GM18508 (cell line): Measurements from ENCODE around the gene EMCN.
"Not testable (repeated sequence)": the region's sequence is repeated elsewhere in the genome, so short reads cannot be mapped to it uniquely, and the experiment has no call there.

Experiments used
- ATAC-seq: cut with Tn5 transposase; IDR thresholded peaks from one replicate; pipeline ENCODE4 v1.9.1; 2021; ENCODE audit warnings: moderate number of reproducible peaks; ENCODE audit not compliant: insufficient read depth, unreplicated experiment

EMCN gene, protein sequence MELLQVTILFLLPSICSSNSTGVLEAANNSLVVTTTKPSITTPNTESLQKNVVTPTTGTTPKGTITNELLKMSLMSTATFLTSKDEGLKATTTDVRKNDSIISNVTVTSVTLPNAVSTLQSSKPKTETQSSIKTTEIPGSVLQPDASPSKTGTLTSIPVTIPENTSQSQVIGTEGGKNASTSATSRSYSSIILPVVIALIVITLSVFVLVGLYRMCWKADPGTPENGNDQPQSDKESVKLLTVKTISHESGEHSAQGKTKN

DNA sequence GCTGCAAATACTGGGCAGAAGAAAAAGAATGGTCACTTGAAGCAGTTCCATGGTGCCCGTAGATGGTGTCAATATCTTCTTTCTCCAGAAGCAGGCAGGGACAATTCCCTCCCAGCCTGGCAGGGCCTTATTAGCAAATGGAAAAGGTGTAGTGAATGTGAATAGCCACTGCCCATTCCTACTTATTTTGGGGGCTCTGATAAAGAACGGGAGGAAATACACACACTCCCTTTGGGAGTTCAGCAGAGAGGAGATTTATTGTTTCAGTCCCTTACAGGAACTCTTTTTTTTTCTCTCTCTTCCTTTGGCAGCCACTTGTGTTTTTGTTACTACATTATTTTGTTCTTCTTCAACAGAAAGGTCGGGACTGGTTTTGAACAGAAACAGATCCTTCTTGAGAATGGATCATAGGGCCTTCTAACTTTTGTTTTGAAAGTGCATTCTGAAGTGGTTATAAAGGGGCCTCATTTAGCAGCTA is at the start of gene EMCN:
EMCN (minus strand) TSS at position 159 of the 478 bp plus-strand sequence; CDS start at position 51, 108 bp downstream.
- ATAC-seq = no peak

DNA sequence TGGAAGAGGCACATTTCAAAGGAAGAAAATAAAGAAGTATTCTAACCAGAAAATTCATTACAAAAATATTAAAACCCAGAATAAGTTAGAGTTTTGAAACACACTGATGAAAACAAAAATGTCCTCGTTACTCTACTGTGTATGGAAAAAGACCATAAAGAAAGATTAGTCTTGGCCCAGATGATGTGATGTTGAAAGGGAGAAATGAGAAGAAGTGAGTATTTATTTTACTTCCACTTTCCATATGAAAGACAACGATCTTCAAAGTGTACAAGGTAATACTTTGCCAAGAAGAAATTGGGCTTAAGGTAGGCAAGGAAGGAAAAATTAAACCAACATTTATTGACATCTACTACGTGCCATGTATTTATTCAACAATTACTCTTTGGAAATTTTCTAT is 48.6 kb upstream of the EMCN start:
- ATAC-seq = no peak

DNA sequence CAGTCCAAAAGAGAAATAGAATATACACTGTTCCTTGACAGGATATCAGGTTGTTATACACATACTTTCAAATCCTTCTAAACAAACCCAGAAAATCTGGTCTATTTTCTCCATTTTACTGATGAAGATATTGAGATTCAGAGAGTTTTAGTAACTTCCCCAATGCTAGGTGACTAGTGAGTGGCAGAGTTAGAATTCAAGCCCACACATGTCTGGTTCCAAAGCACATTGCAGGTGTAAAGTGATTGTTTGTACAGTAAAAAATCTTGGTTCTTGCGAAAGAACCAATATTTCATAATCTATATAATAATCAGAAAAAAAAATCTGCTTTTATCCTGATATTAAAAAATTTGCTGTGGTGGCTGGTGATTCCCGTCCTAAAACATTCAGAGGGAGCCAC is 39.5 kb upstream of the EMCN start:
- ATAC-seq = no peak

DNA sequence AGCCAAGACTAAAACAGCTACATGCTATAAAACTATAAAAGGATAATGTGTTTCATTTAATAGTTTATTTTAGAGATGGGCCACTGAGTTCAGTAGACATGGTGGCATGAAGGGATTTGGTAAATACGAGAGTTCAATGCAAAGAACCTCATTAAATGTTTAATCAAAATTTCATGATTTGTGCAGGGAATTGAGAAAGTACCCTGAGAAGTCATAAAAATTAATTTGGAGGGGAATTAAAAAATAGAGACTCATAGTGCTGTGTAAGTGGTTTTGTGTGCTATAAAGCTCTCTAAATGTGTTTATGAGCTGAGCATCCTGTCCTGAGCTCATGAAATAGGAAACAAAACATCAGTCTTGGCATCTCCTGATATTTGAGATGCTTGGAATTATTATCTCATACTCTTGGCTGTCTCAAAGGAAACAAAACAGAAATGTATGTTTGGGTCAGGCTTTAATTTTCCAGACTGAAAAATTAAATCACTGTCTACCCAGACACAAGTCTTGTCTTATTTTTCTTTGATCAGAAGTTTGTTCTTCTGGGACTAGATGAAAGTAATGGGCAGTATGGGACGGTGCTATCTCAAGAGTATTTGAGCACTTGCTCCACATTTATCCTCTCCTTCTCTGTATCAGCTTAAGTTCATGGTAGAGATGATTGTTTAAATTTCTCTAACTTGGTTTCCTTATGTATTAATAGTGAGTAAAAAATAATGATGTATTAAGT is 38.0 kb upstream of the EMCN start:
- no peak for ATAC-seq

DNA sequence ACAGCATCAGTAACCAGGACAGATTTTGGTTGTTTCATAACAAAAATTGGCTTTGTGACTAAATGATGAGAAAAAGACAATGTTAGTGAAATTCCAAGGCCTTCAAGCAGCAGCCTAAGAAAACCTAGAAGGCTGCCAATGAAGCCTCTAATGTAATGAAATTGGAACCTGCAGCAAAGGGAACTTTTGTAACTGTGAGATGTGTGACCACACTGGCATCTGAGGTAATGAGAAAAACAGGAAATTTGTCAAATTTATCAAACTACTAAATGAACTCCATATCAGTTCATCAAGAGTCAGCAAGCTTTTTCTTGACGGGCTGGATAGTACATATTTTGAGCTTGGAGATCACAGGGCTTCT is 30.4 kb upstream of the EMCN start:
- no peak for ATAC-seq

DNA sequence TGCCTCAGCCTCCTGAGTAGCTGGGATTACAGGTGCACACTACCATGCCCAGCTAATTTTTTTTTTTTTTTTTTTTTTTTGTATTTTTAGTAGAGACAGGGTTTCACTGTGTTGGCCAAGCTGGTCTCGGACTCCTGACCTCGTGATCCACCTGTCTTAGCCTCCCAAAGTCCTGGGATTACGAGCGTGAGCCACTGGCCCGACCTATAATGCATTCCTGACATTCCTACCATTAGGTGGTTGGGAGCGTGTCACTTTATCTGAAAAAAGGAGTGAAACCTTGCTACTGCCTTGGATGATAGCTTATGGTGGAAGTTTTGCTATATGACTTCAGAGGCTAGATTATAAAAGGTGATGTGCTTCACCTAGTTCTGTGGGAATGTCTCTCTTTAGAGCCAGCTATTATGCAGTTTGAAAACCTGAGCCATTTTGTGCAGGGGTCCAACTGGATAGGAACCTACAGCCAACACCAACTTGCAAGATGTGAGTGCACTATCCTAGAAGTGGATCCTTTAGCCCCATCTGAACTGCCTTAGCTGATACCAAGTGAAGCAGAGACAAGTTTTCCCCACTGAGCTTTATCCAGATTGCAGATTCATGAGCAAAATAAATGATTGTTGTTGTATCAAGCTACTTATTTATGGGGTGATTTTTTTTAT is 29.8 kb upstream of the EMCN start:
- no peak for ATAC-seq

DNA sequence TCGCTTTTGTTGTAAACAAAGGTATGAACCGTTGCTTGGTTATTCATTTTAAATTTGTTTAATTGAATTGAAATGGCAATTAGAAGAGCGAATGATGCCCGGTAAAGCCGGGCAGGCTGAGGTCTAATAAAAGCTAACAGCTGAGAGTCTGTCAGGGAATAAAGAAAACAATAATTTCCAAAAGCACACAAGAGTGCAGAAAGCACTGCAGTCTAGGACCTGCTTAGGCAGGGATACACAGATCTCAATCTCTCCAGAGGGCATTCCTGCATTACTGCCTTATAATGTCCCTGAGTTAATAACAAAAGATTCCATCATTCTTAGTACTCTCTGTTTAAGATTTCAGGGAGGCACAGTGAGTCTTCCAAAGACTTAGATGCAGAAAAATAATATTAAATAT is 27.6 kb upstream of the EMCN start:
- no peak for ATAC-seq

DNA sequence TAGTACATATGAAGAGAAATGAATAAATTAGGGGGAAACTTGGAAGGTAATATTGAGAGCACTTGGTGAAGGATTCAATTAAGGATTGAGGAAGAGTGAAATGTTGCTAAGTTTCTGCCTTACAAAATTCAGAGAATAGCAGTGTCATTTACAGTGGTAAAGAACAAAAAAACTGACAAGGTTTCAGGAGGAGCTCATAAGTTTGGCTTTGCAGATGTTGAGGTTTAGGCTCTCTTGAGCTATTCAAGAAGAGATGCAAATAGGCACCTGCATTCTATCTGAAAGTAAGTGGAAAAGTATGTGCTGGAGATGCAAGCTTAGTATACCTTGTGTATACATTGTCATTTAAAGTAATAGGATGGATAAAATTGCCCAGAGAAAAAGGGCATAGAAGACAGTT is 22.3 kb upstream of the EMCN start:
- ATAC-seq = no peak

DNA sequence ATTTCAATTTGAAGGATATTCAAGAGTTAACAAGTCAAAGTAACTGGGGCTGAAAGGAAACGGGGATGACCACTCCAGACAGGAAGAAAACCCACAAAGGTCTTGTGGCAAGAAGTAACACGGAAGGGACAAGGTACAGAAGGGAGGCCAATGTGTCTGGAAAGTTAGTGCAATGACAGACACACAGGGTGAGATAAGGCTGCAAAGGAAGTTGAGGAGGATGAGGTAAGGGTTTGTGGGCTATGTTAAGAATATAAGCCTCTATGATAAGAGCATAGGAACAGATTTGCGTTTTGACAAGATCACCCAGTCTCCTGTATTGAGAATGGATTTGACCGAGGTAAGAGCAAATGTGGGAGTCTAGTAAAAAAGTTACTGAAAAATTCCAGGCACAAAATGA is 21.9 kb upstream of the EMCN start:
- ATAC-seq = no peak

DNA sequence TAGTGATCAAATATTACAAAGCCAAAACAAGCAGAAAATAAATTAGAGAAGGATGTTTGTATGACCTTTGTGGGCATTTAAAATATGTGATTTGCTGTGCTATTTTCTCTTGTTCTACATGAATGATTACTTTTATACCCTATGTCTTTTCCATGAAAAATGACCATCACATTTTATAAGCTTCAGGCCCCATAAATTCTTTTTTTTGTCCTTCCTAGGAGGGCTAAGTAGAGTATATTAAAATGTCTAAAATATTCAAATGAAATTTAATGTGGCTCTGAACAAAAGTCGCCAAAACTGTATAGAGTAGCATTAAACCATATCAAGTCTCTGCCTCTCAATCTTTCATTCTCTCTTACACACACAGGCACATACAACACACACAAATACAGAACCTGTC is 15.9 kb upstream of the EMCN start:
- no peak for ATAC-seq

DNA sequence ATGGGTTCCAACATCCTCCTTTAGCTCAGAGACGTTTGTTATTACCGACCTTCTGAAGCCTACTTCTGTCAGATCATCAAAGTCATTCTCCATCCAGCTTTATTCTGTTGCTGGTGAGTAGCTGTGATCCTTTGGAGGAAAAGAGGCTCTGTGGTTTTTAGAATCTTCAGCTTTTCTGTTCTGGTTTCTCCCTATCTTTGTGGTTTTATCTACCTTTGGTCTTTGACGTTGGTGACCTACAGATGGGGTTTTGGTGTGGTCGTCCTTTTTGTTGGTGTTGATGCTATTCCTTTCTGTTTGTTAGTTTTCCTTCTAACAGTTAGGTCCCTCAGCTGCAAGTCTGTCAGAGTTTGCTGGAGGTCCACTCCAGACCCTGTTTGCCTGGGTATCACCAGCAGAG is 12.3 kb upstream of the EMCN start:
- ATAC-seq = not testable (repeated sequence)

DNA sequence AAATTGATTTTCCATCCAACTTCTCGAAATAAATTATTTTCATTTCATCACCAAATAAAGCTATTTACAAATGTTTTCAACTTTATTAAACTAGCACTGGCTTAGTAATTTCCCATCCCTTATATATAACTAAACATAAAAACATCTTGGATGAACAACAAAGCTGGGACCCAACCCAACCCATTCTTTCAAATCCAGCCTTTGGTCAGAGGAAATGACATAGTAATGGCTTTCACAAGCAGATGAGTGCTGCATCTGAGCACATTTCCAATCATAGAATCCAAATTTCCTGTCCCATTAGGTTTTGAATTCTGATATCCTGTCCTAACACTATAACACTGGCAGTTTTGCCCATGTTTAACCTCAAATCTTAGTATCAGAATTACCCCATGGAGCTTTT is 7.9 kb upstream of the EMCN start:
- ATAC-seq = no peak

DNA sequence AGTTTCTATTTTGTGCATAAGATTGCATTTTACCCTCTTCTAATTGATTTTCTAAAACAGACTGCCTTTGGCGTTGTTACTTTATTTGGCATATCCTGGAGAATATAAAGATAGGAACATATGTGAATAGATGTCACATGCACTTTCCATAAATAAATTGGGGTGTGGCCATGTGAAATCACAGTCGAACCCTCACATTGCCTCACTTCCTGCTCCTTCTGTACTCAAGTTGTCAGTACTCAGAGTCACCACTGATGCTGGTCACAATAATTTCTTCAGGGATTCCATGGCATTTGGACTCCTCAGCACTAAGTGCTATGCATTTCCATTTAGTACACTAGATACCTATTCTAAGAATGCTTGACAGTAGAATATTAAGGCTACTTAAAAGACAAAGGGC is 1.4 kb upstream of the EMCN start:
- no peak for ATAC-seq

DNA sequence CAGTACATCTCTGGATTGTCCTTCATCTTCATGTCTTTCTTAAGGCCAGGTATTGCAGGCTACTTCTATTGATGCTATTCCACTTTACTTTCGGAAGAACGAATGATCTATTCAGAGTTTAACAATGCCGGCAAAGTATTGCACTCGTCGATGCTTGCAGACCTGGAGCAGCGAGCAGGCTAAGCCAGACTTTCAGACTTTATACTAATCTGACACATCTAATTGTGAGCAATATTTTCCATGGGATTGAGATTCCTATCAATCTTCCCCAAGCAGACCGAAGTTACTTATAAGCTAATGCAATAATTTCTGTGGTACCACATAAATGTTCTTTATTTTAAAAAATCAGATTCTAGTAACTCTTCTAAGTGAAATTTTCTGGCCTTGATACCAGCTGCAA is 1.6 kb downstream of the EMCN start:
- no peak for ATAC-seq

DNA sequence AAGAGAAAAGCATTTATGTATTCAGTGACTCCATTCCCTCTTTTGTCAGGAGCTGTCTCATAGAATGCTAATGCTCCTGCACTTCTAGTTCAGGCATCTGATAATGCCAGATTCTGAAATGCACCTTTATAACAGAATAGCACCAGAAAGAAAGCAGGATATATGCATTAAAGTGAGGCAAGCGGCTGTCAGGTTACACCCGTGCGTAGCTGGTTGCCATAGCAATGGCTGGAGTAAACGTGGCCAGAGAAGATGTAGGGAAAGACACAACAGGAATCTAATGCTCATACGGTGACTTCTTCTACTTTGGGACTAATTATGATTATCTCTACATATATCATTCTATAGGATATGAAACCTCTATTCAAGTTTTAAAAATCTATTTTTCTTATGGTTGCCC is 5.9 kb downstream of the EMCN start:
- no peak for ATAC-seq

DNA sequence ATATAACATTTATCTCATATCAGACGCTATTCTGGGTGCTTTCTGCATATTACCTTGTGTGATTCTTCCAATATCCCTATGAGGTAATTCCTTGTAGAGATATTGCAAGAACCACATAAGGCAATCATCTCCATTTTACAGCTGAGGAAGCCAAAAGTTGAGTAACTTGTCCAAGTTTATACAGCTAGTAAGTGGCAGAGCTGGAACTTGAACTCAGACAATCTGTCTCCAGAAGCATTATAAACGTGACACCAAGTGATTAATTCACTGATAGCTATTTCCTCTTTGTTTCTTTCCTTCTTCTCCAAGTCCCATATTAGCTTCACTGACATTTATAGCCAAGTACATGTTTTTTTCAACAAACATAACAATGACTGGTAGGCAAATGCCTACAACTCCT is 7.3 kb downstream of the EMCN start:
- no peak for ATAC-seq

DNA sequence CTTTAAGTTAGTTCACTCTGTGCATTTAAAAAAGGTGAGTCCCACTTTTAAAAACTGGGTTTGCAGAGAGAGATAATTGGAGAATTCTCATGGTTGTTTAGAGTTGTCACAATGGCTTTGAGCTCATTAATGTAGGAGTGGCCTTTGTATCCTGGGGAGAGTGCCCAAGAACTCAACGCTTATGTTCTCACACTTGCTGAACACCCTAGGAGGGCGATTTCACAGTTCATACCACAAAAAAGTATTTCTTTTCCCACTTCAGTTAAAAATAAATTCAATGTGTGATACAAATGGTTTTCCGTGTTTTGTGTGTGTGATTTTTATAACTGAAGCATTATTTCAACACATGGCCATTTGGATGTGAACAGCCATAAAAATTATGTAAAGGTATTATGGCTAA is 8.4 kb downstream of the EMCN start:
- no peak for ATAC-seq

DNA sequence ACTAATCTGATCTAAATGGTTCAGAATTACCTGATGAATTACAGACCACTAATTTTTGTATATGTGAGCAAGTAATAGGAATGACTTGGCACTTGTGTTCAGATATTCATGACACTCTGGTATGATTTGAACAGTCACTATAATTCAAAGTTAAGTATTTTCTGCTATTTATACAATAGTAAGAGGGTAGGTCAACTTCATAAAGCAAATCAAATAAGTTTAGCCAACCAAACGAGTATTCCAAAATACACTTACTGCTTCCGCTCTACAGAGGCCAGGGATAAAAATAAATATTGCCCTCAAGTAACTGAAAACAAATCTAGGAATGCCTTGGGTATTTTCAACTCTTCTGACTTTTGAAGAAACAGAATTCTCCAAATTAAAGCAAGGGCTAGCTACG is 9.1 kb downstream of the EMCN start:
- no peak for ATAC-seq

DNA sequence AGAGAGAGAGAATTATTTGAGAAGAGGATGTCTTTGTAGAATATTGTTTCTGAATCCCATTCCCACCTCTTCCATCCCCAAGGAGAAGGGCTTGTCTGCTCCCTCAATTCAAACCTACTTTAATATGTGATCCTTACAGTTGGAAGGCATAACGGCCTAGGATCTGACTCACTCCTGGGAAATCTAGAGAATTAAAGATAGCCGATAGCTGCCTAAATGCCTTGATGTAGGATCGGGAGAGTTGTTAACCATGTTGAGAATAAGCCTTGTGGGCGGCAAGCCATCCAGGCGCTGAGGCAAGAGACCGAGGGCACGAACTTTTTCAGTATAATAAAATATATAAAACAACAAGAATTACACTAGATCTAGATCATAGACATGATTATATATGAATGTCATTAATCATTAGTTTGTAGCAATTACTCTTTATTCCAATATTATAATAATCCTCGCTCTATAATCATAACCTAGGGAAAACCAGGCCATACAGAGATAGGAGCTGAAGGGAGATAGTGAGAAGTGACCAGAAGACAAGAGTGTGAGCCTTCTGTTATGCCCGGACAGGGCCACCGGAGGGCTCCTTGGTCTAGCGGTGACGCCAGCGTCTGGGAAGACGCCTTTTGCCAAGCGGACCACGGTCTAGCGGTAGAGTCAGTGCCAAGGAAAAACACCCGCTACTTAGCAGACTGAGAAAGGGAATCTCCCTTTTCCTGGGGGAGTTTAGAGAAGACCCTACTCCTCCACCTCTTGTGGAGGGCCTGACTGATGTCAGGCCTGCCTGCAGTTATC is 13.5 kb downstream of the EMCN start:
- no peak for ATAC-seq

DNA sequence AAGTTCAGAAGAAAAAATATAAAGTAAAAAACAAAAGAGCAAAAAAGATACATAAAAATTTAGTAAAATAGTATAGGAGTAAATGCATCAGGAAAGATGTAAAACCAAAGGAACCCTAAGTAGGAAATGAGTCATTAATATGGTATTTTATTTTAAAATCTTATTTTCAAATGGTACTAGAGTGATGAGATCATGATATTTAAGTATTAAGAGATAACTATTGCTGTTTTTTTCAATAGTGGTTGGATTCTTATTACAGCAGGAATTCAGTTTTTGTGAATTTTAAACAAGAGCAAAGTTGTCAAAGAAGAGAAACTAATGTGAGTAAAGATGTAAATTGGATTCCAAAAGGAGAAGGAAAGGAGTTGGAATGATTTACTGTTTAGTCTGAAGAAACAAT is 20.0 kb downstream of the EMCN start:
- no peak for ATAC-seq

DNA sequence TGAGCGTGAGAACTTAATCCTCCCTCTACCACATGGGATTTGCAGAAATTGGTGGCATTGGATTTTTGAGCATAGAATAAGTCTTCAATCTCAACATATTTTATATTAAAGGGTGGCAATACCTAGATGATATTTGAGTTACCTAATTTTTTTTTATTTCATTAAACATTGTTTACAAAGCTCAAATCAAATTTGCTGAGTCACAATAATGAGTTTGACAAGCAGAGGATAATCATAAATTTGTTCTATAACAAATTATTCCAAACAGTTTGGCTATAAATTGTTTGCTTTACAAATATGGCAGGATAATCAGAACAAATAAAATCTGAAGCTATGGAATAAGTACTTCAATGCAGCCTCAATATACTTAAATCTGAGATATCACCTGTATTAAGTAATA is 22.7 kb downstream of the EMCN start:
- no peak for ATAC-seq
